ENCODE measurements around the gene ACTL10. TPM values are rescaled to one million over a fixed set of nuclear protein-coding genes. Genes with fewer than 3 reads are reported as not detected.

ACTL10 gene
- total and polyA plus RNA-seq, 2 of the 13 experiments (the other 11 are each of a cell fraction or from before 2014, with no cell fraction given): not detected

DNA sequence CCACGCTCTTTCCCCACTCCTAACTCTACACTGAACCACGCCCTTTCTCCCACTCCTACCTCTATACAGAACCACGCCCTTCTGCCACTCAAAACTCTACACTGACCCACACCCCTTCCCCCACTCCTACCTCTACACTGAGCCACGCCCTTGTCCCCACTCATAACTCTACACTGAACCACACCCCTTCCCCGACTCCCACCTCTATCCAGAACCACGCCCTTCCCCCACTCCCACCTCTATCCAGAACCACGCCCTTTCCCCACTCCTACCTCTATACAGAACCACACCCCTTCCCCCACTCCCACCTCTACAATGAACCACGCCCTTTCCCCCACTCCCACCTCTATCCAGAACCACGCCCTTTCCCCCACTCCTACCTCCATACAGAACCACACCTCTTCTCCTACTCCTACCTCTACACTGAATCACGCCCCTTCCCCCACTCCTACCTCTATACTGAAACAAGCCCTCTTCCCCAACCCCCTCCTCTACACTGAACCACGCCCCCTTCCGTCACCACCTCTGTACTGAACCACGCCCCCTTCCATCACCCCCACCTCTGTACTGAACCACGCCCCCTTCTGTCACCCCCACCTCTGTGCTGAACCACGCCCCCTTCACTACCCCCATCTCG lies 43.3 kb downstream of the ACTL10 start:
- no TSS peak for BruUV-seq (replicated peaks)
- TF ChIP-seq, protein P1, sequence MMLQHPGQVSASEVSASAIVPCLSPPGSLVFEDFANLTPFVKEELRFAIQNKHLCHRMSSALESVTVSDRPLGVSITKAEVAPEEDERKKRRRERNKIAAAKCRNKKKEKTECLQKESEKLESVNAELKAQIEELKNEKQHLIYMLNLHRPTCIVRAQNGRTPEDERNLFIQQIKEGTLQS (CRISPR knock-in tag; IDR thresholded peaks at IDR 0.05): no peak
- TF ChIP-seq PCBP2 (optimal IDR thresholded peaks at IDR 0.05; ENCODE audit: low read depth, low read length, poor library complexity, severe bottlenecking): peak; percentile 99
- in situ Hi-C loops (cut with HindIII; ENCODE audit: extremely low pct_ligation_motif_present, low pct_unique_long_range_greater_than_20kb) (no loop called here), intact Hi-C loops (cut with micrococcal nuclease; ENCODE audit: unreplicated experiment) (no loop called here)
- Histone ChIP-seq H3K79me2 (ENCODE audit: insufficient read depth, low read length) (no peaks in the 10 kb centered on the region), H2AFZ (ENCODE audit: low read length) (no peak overlapping the region), H3K27ac (ENCODE audit: extremely low read length, insufficient read depth, low read length) (no peak overlapping the region), H3K36me3 (replicated peaks in 1 of 2; ENCODE audit: control insufficient read depth in 1 of 2, insufficient read depth in 2 of 2, low read length in 2 of 2) (no peaks in the 10 kb centered on the region), H3K4me3 (replicated peaks in 1 of 3; ENCODE audit: insufficient read depth in 1 of 3, low read depth in 2 of 3, low read length in 3 of 3) (no peak overlapping the region), H3K4me2 (ENCODE audit: low read depth, low read length) (peak overlapping the region; percentile 43), H3K9me3 (ENCODE audit: low read length) (no peaks in the 10 kb centered on the region), H3K27me3 (ENCODE audit: control insufficient read depth in 1 of 2, insufficient read depth in 2 of 2, low read length in 2 of 2) (peaks cover 2 to 4% of the 10 kb centered on the region in 2 experiments; a peak in 2 of 5 replicates), H3K4me1 (ENCODE audit: insufficient read depth, low read length) (peaks cover 77% of the 10 kb centered on the region), H4K20me1 (ENCODE audit: insufficient read depth, low read length) (no peaks in the 10 kb centered on the region), H3K9ac (ENCODE audit: insufficient read depth, low read depth, low read length) (no peak overlapping the region)
- ChIA-PET CTCF (ENCODE audit: low intra/inter-chr PET ratio, low total read pairs) (no interaction called here), POLR2A (no interaction called here)
- DNase-seq (ENCODE audit: low spot score): no peak
- FAIRE-seq: no peak
- 58% methylated on average over 16 of the region's 16 CpGs for WGBS (ENCODE audit: low lambda C conversion rate)
- no peak for ATAC-seq

DNA sequence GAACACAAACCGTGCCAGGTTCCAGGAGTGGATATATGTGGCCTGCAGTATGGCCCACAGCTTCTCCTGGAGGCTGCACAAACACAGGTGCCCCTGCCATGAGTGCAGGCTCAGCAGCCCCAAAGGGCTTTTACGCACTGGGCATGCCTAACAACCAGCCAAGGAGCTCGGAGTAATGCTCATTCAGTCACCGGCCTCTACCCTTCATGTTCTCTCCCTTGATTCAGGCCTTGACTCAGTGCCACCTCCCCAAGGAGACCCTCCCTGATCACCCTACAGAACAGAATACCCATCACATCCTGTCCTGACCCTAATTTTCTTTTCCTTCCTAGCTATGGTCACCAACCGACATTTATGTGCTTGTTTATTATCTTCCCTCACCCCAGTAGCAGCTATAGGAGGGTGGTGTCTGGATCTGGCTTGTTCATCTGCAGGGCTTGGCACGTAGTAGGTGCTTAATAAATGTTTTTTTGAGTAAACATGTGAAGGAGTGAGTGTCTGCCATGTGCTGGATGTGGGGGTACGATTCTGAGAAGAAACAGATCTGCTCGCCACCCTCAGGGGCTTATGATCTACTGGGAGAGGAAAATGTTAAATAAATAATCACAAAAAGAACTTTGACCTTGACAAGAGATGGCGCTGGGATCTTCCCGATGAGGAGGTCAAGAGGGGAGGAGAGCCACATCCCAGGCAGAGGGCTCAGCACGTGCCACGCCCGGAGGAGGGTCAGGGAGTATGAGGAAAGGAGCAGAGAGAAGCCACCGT lies 44.1 kb downstream of the ACTL10 start:
- POLR2A ChIA-PET: no interaction called here
- Histone ChIP-seq H3K4me1 (ENCODE audit: insufficient read depth, low read length) (peaks cover 79% of the 10 kb centered on the region), H2AFZ (ENCODE audit: low read length) (no peak overlapping the region), H3K9me3 (ENCODE audit: low read length) (no peaks in the 10 kb centered on the region), H3K4me2 (ENCODE audit: low read depth, low read length) (peak overlapping the region; percentile 43), H3K79me2 (ENCODE audit: insufficient read depth, low read length) (no peaks in the 10 kb centered on the region), H3K27ac (ENCODE audit: extremely low read length, insufficient read depth, low read length) (no peak overlapping the region), H3K36me3 (replicated peaks in 1 of 2; ENCODE audit: control insufficient read depth in 1 of 2, insufficient read depth in 2 of 2, low read length in 2 of 2) (no peaks in the 10 kb centered on the region), H3K9ac (ENCODE audit: insufficient read depth, low read depth, low read length) (no peak overlapping the region), H3K4me3 (replicated peaks in 1 of 3; ENCODE audit: insufficient read depth in 1 of 3, low read depth in 2 of 3, low read length in 3 of 3) (peak overlapping the region in 1 of 3 experiments; percentile 14; a peak in 1 of 6 replicates), H4K20me1 (ENCODE audit: insufficient read depth, low read length) (no peaks in the 10 kb centered on the region), H3K27me3 (ENCODE audit: control insufficient read depth in 1 of 2, insufficient read depth in 2 of 2, low read length in 2 of 2) (peaks cover 2 to 4% of the 10 kb centered on the region in 2 experiments; a peak in 2 of 5 replicates)
- CTCF ChIA-PET (ENCODE audit: low intra/inter-chr PET ratio, low total read pairs): no interaction called here
- DNase-seq (ENCODE audit: low spot score) (peak; percentile 51), FAIRE-seq (no peak), ATAC-seq (peak; percentile 44)
- BruUV-seq (replicated peaks): no TSS peak
- in situ Hi-C loops (cut with HindIII; ENCODE audit: extremely low pct_ligation_motif_present, low pct_unique_long_range_greater_than_20kb): no loop called here
- intact Hi-C loops (cut with micrococcal nuclease; ENCODE audit: unreplicated experiment): no loop called here
- WGBS (ENCODE audit: low lambda C conversion rate): 7% methylated on average over 14 of the region's 14 CpGs
- TF ChIP-seq FOXA1 (IDR thresholded peaks at IDR 0.05) (no peak), FOXA1 (CRISPR knock-in tag; IDR thresholded peaks at IDR 0.05) (0 out of 2 replicates have a peak, but pooled peaks have one; percentile 22)
- TF ChIP-seq, protein P2, sequence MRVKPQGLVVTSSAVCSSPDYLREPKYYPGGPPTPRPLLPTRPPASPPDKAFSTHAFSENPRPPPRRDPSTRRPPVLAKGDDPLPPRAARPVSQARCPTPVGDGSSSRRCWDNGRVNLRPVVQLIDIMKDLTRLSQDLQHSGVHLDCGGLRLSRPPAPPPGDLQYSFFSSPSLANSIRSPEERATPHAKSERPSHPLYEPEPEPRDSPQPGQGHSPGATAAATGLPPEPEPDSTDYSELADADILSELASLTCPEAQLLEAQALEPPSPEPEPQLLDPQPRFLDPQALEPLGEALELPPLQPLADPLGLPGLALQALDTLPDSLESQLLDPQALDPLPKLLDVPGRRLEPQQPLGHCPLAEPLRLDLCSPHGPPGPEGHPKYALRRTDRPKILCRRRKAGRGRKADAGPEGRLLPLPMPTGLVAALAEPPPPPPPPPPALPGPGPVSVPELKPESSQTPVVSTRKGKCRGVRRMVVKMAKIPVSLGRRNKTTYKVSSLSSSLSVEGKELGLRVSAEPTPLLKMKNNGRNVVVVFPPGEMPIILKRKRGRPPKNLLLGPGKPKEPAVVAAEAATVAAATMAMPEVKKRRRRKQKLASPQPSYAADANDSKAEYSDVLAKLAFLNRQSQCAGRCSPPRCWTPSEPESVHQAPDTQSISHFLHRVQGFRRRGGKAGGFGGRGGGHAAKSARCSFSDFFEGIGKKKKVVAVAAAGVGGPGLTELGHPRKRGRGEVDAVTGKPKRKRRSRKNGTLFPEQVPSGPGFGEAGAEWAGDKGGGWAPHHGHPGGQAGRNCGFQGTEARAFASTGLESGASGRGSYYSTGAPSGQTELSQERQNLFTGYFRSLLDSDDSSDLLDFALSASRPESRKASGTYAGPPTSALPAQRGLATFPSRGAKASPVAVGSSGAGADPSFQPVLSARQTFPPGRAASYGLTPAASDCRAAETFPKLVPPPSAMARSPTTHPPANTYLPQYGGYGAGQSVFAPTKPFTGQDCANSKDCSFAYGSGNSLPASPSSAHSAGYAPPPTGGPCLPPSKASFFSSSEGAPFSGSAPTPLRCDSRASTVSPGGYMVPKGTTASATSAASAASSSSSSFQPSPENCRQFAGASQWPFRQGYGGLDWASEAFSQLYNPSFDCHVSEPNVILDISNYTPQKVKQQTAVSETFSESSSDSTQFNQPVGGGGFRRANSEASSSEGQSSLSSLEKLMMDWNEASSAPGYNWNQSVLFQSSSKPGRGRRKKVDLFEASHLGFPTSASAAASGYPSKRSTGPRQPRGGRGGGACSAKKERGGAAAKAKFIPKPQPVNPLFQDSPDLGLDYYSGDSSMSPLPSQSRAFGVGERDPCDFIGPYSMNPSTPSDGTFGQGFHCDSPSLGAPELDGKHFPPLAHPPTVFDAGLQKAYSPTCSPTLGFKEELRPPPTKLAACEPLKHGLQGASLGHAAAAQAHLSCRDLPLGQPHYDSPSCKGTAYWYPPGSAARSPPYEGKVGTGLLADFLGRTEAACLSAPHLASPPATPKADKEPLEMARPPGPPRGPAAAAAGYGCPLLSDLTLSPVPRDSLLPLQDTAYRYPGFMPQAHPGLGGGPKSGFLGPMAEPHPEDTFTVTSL (CRISPR knock-in tag; IDR thresholded peaks at IDR 0.05; ENCODE audit: borderline replicate concordance): 0 out of 2 replicates have a peak, but pooled peaks have one; percentile 16
- TF ChIP-seq, protein P3, sequence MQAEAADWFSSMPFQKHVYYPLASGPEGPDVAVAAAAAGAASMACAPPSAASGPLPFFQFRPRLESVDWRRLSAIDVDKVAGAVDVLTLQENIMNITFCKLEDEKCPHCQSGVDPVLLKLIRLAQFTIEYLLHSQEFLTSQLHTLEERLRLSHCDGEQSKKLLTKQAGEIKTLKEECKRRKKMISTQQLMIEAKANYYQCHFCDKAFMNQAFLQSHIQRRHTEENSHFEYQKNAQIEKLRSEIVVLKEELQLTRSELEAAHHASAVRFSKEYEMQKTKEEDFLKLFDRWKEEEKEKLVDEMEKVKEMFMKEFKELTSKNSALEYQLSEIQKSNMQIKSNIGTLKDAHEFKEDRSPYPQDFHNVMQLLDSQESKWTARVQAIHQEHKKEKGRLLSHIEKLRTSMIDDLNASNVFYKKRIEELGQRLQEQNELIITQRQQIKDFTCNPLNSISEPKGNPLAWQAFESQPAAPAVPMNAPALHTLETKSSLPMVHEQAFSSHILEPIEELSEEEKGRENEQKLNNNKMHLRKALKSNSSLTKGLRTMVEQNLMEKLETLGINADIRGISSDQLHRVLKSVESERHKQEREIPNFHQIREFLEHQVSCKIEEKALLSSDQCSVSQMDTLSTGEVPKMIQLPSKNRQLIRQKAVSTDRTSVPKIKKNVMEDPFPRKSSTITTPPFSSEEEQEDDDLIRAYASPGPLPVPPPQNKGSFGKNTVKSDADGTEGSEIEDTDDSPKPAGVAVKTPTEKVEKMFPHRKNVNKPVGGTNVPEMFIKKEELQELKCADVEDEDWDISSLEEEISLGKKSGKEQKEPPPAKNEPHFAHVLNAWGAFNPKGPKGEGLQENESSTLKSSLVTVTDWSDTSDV (CRISPR knock-in tag; IDR thresholded peaks at IDR 0.05): no peak
